GM23338 (cell line): Measurements from ENCODE around the gene EHD2. TPM values are rescaled to one million over a fixed set of nuclear protein-coding genes. Genes with fewer than 3 reads are reported as not detected.
A peak's percentile ranks its signal among the peaks of the same experiment; 100 is the strongest.

Experiments used
- ATAC-seq: fragments of 200-7000 bp; cut with Tn5 transposase; 3 replicates; pipeline ENCODE4 v1.9.1; 2020
- DNase-seq: peaks from one replicate; pipeline ENCODE4 v3.0.0-alpha.2; 2015; ENCODE audit warnings: low spot score
- H2AFZ ChIP-seq: fragments of 200-600 bp; sonication (generic); 2 replicates; pipeline ENCODE4 v1.8.0; 2016; ENCODE audit warnings: antibody characterized with exemption, mild to moderate bottlenecking, moderate library complexity
- H3F3A ChIP-seq: fragments of 200-600 bp; sonication (generic); replicated peaks from 2 replicates; pipeline ENCODE4 v1.8.0; 2017; ENCODE audit warnings: antibody characterized with exemption, mixed run types, low read depth
- H3K27ac ChIP-seq: fragments of 200-600 bp; sonication (generic); 2 replicates; pipeline ENCODE4 v1.6.1; 2016; ENCODE audit warnings: low read depth
- H3K27me3 ChIP-seq: fragments of 200-600 bp; sonication (generic); 2 replicates; pipeline ENCODE4 v1.8.0; 2016; ENCODE audit warnings: mild to moderate bottlenecking, mixed run types, moderate library complexity; ENCODE audit not compliant: insufficient read depth
- H3K36me3 ChIP-seq: fragments of 200-600 bp; sonication (generic); 2 replicates; pipeline ENCODE4 v1.8.0; 2016; ENCODE audit warnings: mild to moderate bottlenecking; ENCODE audit not compliant: insufficient read depth
- H3K4me1 ChIP-seq: fragments of 200-600 bp; sonication (generic); 2 replicates; pipeline ENCODE4 v1.8.0; 2016; ENCODE audit warnings: mild to moderate bottlenecking, moderate library complexity; ENCODE audit not compliant: insufficient read depth
- H3K4me2 ChIP-seq: fragments of 200-600 bp; sonication (generic); 2 replicates; pipeline ENCODE4 v1.7.1; 2017; ENCODE audit warnings: mixed run types
- H3K4me3 ChIP-seq: fragments of 200-600 bp; sonication (generic); 2 replicates; pipeline ENCODE4 v1.6.1; 2016; ENCODE audit warnings: mixed run types
- H3K79me2 ChIP-seq: fragments of 200-600 bp; sonication (generic); replicated peaks from 2 replicates; pipeline ENCODE4 v1.8.0; 2017; ENCODE audit warnings: mild to moderate bottlenecking; ENCODE audit not compliant: insufficient read depth
- H3K9me2 ChIP-seq: fragments of 200-600 bp; sonication (generic); 2 replicates; pipeline ENCODE4 v1.8.0; 2017; ENCODE audit not compliant: insufficient read depth
- H4K20me1 ChIP-seq: fragments of 200-600 bp; sonication (generic); replicated peaks from 2 replicates; pipeline ENCODE4 v1.8.0; 2017; ENCODE audit warnings: mild to moderate bottlenecking; ENCODE audit not compliant: insufficient read depth
- H3K27ac Mint-ChIP-seq: 2 replicates; pipeline ENCODE4 v1.8.0; 2020; ENCODE audit warnings: inconsistent platforms, mild to moderate bottlenecking, moderate library complexity, mixed read lengths
- H3K27me3 Mint-ChIP-seq: 3 replicates; pipeline ENCODE4 v1.8.0; 2022; ENCODE audit warnings: low read depth, mild to moderate bottlenecking, moderate library complexity, mixed read lengths, inconsistent platforms; ENCODE audit not compliant: insufficient read depth, poor library complexity
- H3K36me3 Mint-ChIP-seq: 3 replicates; pipeline ENCODE4 v1.8.0; 2021; ENCODE audit warnings: low read depth, mild to moderate bottlenecking, inconsistent platforms, moderate library complexity, mixed read lengths
- H3K4me1 Mint-ChIP-seq: 3 replicates; pipeline ENCODE4 v1.8.0; 2020; ENCODE audit warnings: mild to moderate bottlenecking, inconsistent platforms, mixed read lengths
- H3K4me3 Mint-ChIP-seq: 3 replicates; pipeline ENCODE4 v1.8.0; 2021; ENCODE audit warnings: moderate library complexity, mild to moderate bottlenecking, inconsistent platforms, mixed read lengths
- H3K9me3 Mint-ChIP-seq: 3 replicates; pipeline ENCODE4 v1.8.0; 2020; ENCODE audit warnings: moderate library complexity, mild to moderate bottlenecking, inconsistent platforms, mixed read lengths
- CREB1 ChIP-seq: fragments of 250-450 bp; sonication (Bioruptor Pico); IDR thresholded peaks from 2 replicates; pipeline ENCODE4 v1.5.0; 2020; ENCODE audit warnings: low read depth, mild to moderate bottlenecking, moderate library complexity
- EZH2 ChIP-seq: fragments of 200-600 bp; sonication (generic); IDR thresholded peaks from one replicate; pipeline ENCODE4 v1.8.0; 2017; ENCODE audit warnings: antibody characterized with exemption, mild to moderate bottlenecking, low read depth; ENCODE audit not compliant: unreplicated experiment
- EZH2phosphoT487 ChIP-seq: fragments of 200-600 bp; sonication (generic); IDR thresholded peaks from one replicate; pipeline ENCODE4 v1.8.1; 2018; ENCODE audit warnings: antibody characterized with exemption; ENCODE audit not compliant: unreplicated experiment
- JUNB ChIP-seq: IDR thresholded peaks from one replicate; pipeline ENCODE4 v1.6.1; 2016; ENCODE audit warnings: antibody characterized with exemption; ENCODE audit not compliant: unreplicated experiment
- POLR2AphosphoS5 ChIP-seq: IDR thresholded peaks from 2 replicates; pipeline ENCODE4 v1.6.1; 2016; ENCODE audit warnings: antibody characterized with exemption, low read depth
- STAT1 ChIP-seq: IDR thresholded peaks from one replicate; pipeline ENCODE4 v1.6.1; 2016; ENCODE audit warnings: antibody characterized with exemption; ENCODE audit not compliant: unreplicated experiment
- ZNF331 ChIP-seq: fragments of 250-450 bp; sonication (Bioruptor Pico); IDR thresholded peaks from 2 replicates; pipeline ENCODE4 v1.5.0; 2020; ENCODE audit warnings: low read depth, mild to moderate bottlenecking, moderate library complexity
- polyA plus RNA-seq: library from polyadenylated mRNA; unstranded; fragments of >200 nt; fragmentation: Nextera tagmentation; extraction: Ambion mirVana; gene quantifications from 2 replicates; pipeline ENCODE4 v1.2.1, GENCODE V29; 2016
- total RNA-seq: library from RNA; depleted of rRNA; stranded (reverse); fragments of >200 nt; shearing (Covaris generic); gene quantifications from 2 replicates; pipeline ENCODE4 v1.2.3, GENCODE V29; 2014
- TF ChIP-seq, protein P1 (sequence below): IDR thresholded peaks from 2 replicates; pipeline ENCODE4 v1.6.1; 2016; ENCODE audit warnings: antibody characterized with exemption
- TF ChIP-seq, protein P2 (sequence below), 2 experiments: fragments of 200-600 bp in 1 of 2; sonication (generic) in 1 of 2; conservative IDR thresholded peaks; 2 replicates each; pipeline versions ENCODE4 v1.5.1 to v1.6.1; 2016 to 2017; ENCODE audit warnings: antibody characterized with exemption in 2 of 2, low read depth in 2 of 2, mild to moderate bottlenecking in 2 of 2, moderate library complexity in 1 of 2

The EHD2 gene
- total and polyA plus RNA-seq, 2 experiments from 2014 or later, result 6.6 to 10.8 TPM

DNA sequence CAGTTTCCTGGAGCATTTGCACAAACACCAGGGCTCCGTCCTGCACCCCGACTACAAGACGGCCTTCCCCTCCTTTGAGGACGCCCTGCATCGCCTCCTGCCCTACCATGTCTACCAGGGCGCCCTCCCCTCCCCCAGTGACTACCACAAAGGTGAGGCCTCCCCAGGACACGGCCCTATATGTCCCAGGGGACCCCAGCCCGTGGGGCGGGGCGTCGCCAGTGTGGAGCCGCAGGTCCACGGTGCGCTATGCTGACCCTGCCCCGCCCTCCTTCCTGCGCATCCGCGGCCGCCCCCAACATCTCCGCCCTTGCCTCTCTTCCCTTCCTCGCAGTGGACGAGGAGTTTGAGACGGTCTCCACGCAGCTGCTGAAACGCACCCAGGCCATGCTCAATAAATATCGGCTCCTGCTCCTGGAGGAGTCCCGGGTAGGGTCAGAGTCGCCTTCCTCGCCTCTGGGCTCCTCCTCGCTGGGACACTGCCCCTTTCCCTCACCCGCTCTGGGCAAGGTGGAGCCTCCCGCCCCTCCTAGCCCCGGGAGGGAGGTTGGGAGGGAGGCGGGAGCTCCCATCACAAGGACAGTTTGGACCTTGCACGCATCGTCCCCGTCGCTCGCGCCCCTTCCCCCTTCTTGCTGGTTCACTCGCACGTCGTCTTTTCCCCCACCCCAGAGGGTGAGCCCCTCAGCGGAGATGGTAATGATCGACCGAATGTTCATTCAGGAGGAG, 14.4 kb upstream of the EHD2 start:
- Histone ChIP-seq H3K4me1 (no peaks in the 10 kb centered on the region), H3K27ac (no peak overlapping the region), H3F3A (peaks cover 14% of the 10 kb centered on the region; the same call in 1 of the 2 replicates), H2AFZ (no peak overlapping the region), H4K20me1 (peaks cover 4% of the 10 kb centered on the region), H3K36me3 (peaks cover 10% of the 10 kb centered on the region), H3K79me2 (no peaks in the 10 kb centered on the region), H3K9me2 (no peaks in the 10 kb centered on the region), H3K4me3 (no peak overlapping the region), H3K27me3 (no peaks in the 10 kb centered on the region), H3K4me2 (no peak overlapping the region)
- H3K27me3 Mint-ChIP-seq, result peaks cover 17% of the 10 kb centered on the region
- peaks cover 29% of the 10 kb centered on the region for H3K36me3 Mint-ChIP-seq
- H3K4me1 Mint-ChIP-seq, result peaks cover 10% of the 10 kb centered on the region
- H3K4me3 Mint-ChIP-seq, result no peak overlapping the region
- no peaks in the 10 kb centered on the region for H3K9me3 Mint-ChIP-seq
- TF ChIP-seq POLR2AphosphoS5 (no peak), STAT1 (no peak), JUNB (no peak), EZH2 (no peak), ZNF331 (CRISPR knock-in tag) (no peak), CREB1 (CRISPR knock-in tag) (no peak)
- TF ChIP-seq, protein P1, sequence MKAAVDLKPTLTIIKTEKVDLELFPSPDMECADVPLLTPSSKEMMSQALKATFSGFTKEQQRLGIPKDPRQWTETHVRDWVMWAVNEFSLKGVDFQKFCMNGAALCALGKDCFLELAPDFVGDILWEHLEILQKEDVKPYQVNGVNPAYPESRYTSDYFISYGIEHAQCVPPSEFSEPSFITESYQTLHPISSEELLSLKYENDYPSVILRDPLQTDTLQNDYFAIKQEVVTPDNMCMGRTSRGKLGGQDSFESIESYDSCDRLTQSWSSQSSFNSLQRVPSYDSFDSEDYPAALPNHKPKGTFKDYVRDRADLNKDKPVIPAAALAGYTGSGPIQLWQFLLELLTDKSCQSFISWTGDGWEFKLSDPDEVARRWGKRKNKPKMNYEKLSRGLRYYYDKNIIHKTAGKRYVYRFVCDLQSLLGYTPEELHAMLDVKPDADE, result no peak
- ATAC-seq, result no peak
- no peak overlapping the region for H3K27ac Mint-ChIP-seq
- DNase-seq, result no peak

DNA sequence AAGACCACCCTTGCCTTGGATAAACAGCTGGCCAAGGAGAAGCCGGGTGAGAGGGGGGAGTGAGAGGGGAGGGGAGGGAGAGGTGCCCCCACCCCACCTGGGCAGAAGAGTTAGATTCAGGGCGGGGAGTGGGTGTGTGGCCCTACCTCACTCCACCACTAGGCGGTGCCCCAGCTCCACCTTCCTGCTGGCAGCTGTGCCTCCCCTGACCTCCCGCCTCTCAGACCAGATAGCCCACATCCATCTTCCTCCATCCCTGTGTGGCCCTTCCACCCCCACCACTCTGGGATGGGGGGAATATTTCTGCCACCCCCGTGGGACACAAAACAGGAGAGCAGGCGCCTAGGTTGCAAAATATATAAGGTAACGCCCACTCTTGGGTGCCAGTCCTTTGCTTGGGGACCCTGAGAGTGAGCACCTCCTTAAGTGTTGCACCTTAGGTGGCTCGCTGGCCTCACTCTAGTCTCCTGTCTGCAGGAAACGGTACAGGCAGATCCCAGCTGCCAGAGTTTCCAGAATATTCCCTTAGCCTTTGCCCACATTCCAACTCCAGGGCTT, 13.8 kb upstream of the EHD2 start:
- Mint-ChIP-seq H3K27ac (no peak overlapping the region), H3K4me1 (peaks cover 10% of the 10 kb centered on the region), H3K9me3 (no peaks in the 10 kb centered on the region), H3K36me3 (peaks cover 32% of the 10 kb centered on the region), H3K27me3 (peaks cover 17% of the 10 kb centered on the region), H3K4me3 (no peak overlapping the region)
- H3K9me2 ChIP-seq, result no peaks in the 10 kb centered on the region
- H3K36me3 ChIP-seq, result peaks cover 10% of the 10 kb centered on the region
- peak; percentile 83 for DNase-seq
- TF ChIP-seq, protein P2, sequence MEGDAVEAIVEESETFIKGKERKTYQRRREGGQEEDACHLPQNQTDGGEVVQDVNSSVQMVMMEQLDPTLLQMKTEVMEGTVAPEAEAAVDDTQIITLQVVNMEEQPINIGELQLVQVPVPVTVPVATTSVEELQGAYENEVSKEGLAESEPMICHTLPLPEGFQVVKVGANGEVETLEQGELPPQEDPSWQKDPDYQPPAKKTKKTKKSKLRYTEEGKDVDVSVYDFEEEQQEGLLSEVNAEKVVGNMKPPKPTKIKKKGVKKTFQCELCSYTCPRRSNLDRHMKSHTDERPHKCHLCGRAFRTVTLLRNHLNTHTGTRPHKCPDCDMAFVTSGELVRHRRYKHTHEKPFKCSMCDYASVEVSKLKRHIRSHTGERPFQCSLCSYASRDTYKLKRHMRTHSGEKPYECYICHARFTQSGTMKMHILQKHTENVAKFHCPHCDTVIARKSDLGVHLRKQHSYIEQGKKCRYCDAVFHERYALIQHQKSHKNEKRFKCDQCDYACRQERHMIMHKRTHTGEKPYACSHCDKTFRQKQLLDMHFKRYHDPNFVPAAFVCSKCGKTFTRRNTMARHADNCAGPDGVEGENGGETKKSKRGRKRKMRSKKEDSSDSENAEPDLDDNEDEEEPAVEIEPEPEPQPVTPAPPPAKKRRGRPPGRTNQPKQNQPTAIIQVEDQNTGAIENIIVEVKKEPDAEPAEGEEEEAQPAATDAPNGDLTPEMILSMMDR (conservative IDR thresholded peaks at IDR 0.05; ENCODE audit: low read depth in 2 of 2), result peak; percentile 75 to 90
- no peak for TF ChIP-seq EZH2phosphoT487
- H3K27ac ChIP-seq, result peak overlapping the region; percentile 26; the same call in 1 of the 2 replicates
- H2AFZ ChIP-seq, result no peak overlapping the region
- H3K4me2 ChIP-seq, result no peak overlapping the region
- no peaks in the 10 kb centered on the region for H3K4me1 ChIP-seq
- no peak overlapping the region for H3K4me3 ChIP-seq
- ATAC-seq, result peak; percentile 72
- peaks cover 15% of the 10 kb centered on the region; the same call in 1 of the 2 replicates for H3F3A ChIP-seq
- no peaks in the 10 kb centered on the region for H3K27me3 ChIP-seq
- no peaks in the 10 kb centered on the region for H3K79me2 ChIP-seq
- peaks cover 4% of the 10 kb centered on the region for H4K20me1 ChIP-seq
